Keratinocyte (primary cell): ENCODE results near the gene S100A7A. TPM values are rescaled to one million over a fixed set of nuclear protein-coding genes. Genes with fewer than 3 reads are reported as not detected.

Source experiments
- DNase-seq: peaks from one replicate; pipeline ENCODE4 v3.0.0-alpha.2; 2011; ENCODE audit warnings: low read depth, missing footprints, low spot score
- FAIRE-seq: peaks from 2 replicates; lab custom pipeline; 2011; peaks lifted over from hg19 to GRCh38; lab: Jason Lieb, UNC
- H2AFZ ChIP-seq: 2 replicates; pipeline ENCODE4 v1.6.0; 2012; ENCODE audit warnings: low read length, control low read depth, inconsistent platforms; ENCODE audit not compliant: control insufficient read depth
- H3K27ac ChIP-seq: 2 replicates; pipeline ENCODE4 v1.5.1; 2011; ENCODE audit warnings: low read length; ENCODE audit not compliant: control insufficient read depth, insufficient read depth
- H3K27me3 ChIP-seq: 3 replicates; pipeline ENCODE4 v1.6.0; 2011; ENCODE audit warnings: low read length; ENCODE audit not compliant: control insufficient read depth, insufficient read depth; ENCODE audit errors: extremely low read depth
- H3K36me3 ChIP-seq, 2 experiments: 2 replicates in 1 of 2; 3 replicates in 1 of 2; pipeline ENCODE4 v1.5.1; 2011; ENCODE audit warnings: low read length in 2 of 2, mild to moderate bottlenecking in 1 of 2; ENCODE audit not compliant: control insufficient read depth in 2 of 2, insufficient read depth in 2 of 2; ENCODE audit errors: extremely low read depth in 1 of 2
- H3K4me1 ChIP-seq: 3 replicates; pipeline ENCODE4 v1.5.1; 2011; ENCODE audit warnings: low read length; ENCODE audit not compliant: control insufficient read depth, insufficient read depth; ENCODE audit errors: extremely low read depth
- H3K4me2 ChIP-seq: 3 replicates; pipeline ENCODE4 v1.6.0; 2011; ENCODE audit warnings: low read depth, low read length; ENCODE audit not compliant: control insufficient read depth, insufficient read depth; ENCODE audit errors: extremely low read depth
- H3K4me3 ChIP-seq, 3 experiments: fragments of 200-600 bp in 1 of 3; sonication (generic) in 1 of 3; 2 replicates in 2 of 3; 3 replicates in 1 of 3; pipeline ENCODE4 v1.5.1; 2011 to 2016; ENCODE audit warnings: low read length in 3 of 3, mild to moderate bottlenecking in 3 of 3, control low read depth in 2 of 3, inconsistent platforms in 1 of 3, low read depth in 1 of 3, mixed read lengths in 1 of 3, mixed run types in 1 of 3, moderate library complexity in 1 of 3; ENCODE audit not compliant: control insufficient read depth in 2 of 3, insufficient read depth in 2 of 3; ENCODE audit errors: extremely low read depth in 1 of 3
- H3K79me2 ChIP-seq: 2 replicates; pipeline ENCODE4 v1.6.0; 2012; ENCODE audit warnings: low read length; ENCODE audit not compliant: control insufficient read depth, insufficient read depth
- H3K9ac ChIP-seq: 3 replicates; pipeline ENCODE4 v1.6.0; 2011; ENCODE audit warnings: low read length; ENCODE audit not compliant: control insufficient read depth, insufficient read depth; ENCODE audit errors: extremely low read depth
- H3K9me1 ChIP-seq: 3 replicates; pipeline ENCODE4 v1.6.0; 2011; ENCODE audit warnings: low read length; ENCODE audit not compliant: control insufficient read depth, insufficient read depth; ENCODE audit errors: extremely low read depth
- H3K9me3 ChIP-seq: 2 replicates; pipeline ENCODE4 v1.5.1; 2012; ENCODE audit warnings: low read depth, low read length; ENCODE audit not compliant: control insufficient read depth
- H4K20me1 ChIP-seq: 3 replicates; pipeline ENCODE4 v1.6.0; 2011; ENCODE audit warnings: low read length; ENCODE audit not compliant: control insufficient read depth, insufficient read depth; ENCODE audit errors: extremely low read depth
- CTCF ChIP-seq, 3 experiments: IDR thresholded peaks in 1 of 3; conservative IDR thresholded peaks in 1 of 3; optimal IDR thresholded peaks in 1 of 3; 2 replicates in 2 of 3; 3 replicates in 1 of 3; pipeline versions ENCODE3 to v1.5.1; 2011; ENCODE audit warnings: low read length in 3 of 3, mild to moderate bottlenecking in 3 of 3, moderate library complexity in 2 of 3, control low read depth in 1 of 3, inconsistent platforms in 1 of 3; ENCODE audit not compliant: insufficient read depth in 2 of 3; ENCODE audit errors: extremely low read depth in 1 of 3
- EZH2 ChIP-seq: IDR thresholded peaks from one replicate; pipeline ENCODE4 v1.6.1; 2012; ENCODE audit warnings: inconsistent platforms, mild to moderate bottlenecking, low read length, moderate library complexity
- dilution Hi-C: fragments of 300-500 bp; cut with MboI; formaldehyde crosslinking; loops from one replicate; pipeline ENCODE4 v1.7.0; 2020; ENCODE audit warnings: low sequenced_read_pairs; ENCODE audit not compliant: extremely low pct_ligation_motif_present
- polyA plus RNA-seq, 5 experiments: library from polyadenylated mRNA; depleted of rRNA in 3 of 5; stranded (reverse) in 3 of 5; stranded (forward) in 1 of 5; unstranded in 1 of 5; fragments of >200 nt; gene quantifications; 1 replicate in 1 of 5; 2 replicates in 3 of 5; 3 replicates in 1 of 5; pipeline versions ENCODE4 v1.2.1 to v1.2.3, GENCODE V29; 2011 to 2012; ENCODE audit warnings: missing spikeins in 2 of 5, low read depth in 1 of 5, low replicate concordance in 1 of 5

The S100A7A gene
- polyA plus RNA-seq, 1 donor (not counting 4 experiments of a cell fraction or from before 2014, with no cell fraction given), result not detected

GRCh38 chr1:153434746-153435455, 18.6 kb downstream of the S100A7A start:
- H3K4me1 ChIP-seq, result peaks cover 1% of the 10 kb centered on the region
- no peak overlapping the region for H3K4me2 ChIP-seq
- DNase-seq (no peak), FAIRE-seq (no peak)
- no peaks in the 10 kb centered on the region for H4K20me1 ChIP-seq
- H3K79me2 ChIP-seq, result no peaks in the 10 kb centered on the region
- H3K27ac ChIP-seq, result no peak overlapping the region
- dilution Hi-C loops, result no loop called here
- no peak overlapping the region for H2AFZ ChIP-seq
- TF ChIP-seq EZH2, result no peak
- no peak for TF ChIP-seq CTCF (optimal IDR thresholded peaks at IDR 0.05 in 1 of 3, IDR thresholded peaks at IDR 0.05 in 1 of 3, conservative IDR thresholded peaks at IDR 0.05 in 1 of 3; ENCODE audit: extremely low read depth in 1 of 3, insufficient read depth in 2 of 3, low read length in 3 of 3)
- H3K9me3 ChIP-seq, result no peaks in the 10 kb centered on the region
- no peaks in the 10 kb centered on the region for H3K36me3 ChIP-seq
- H3K4me3 ChIP-seq, result no peak overlapping the region
- H3K27me3 ChIP-seq, result peaks cover 13% of the 10 kb centered on the region
- no peak overlapping the region for H3K9ac ChIP-seq
- H3K9me1 ChIP-seq, result no peaks in the 10 kb centered on the region

DNA sequence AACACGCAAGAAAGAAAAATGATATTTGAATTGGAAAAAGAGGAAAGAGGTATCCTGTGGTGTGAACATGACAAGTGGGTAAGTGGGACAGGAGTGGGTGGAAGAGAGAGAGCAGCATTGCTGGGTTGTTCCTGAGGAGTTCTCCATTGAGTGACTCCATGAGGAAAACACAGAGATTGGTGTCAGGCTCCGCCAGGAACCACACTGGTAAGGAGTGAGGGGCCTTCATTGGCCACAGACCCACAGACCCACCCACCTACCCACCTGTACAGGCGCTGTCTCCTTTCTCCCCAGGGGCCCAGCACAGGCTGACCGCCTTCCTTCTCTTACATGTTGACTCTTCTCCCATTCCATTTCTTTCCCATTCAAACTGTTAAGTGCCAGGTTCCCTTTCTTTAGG, 20.9 kb downstream of the S100A7A start:
- H3K9ac ChIP-seq, result no peak overlapping the region

More for the DNA sequence above, 20.9 kb downstream of the S100A7A start:
- Histone ChIP-seq H3K79me2 (no peaks in the 10 kb centered on the region), H3K27me3 (peaks cover 13% of the 10 kb centered on the region), H4K20me1 (no peaks in the 10 kb centered on the region), H3K4me2 (no peak overlapping the region), H3K9me1 (no peaks in the 10 kb centered on the region), H3K9me3 (no peaks in the 10 kb centered on the region), H3K36me3 (no peaks in the 10 kb centered on the region), H3K4me3 (no peak overlapping the region), H3K27ac (no peak overlapping the region), H3K4me1 (no peaks in the 10 kb centered on the region), H2AFZ (no peak overlapping the region)
- dilution Hi-C loops, result no loop called here
- FAIRE-seq, result no peak
- DNase-seq, result no peak
- no peak for TF ChIP-seq EZH2
- TF ChIP-seq CTCF (optimal IDR thresholded peaks at IDR 0.05 in 1 of 3, IDR thresholded peaks at IDR 0.05 in 1 of 3, conservative IDR thresholded peaks at IDR 0.05 in 1 of 3; ENCODE audit: extremely low read depth in 1 of 3, insufficient read depth in 2 of 3, low read length in 3 of 3), result no peak
